ENCODE measurements around the gene SPPL2C. TPM values are rescaled to one million over a fixed set of nuclear protein-coding genes. Genes with fewer than 3 reads are reported as not detected.

SPPL2C gene
- total and polyA plus RNA-seq, 2 of the 13 experiments (the other 11 are each of a cell fraction or from before 2014, with no cell fraction given) = not detected

DNA sequence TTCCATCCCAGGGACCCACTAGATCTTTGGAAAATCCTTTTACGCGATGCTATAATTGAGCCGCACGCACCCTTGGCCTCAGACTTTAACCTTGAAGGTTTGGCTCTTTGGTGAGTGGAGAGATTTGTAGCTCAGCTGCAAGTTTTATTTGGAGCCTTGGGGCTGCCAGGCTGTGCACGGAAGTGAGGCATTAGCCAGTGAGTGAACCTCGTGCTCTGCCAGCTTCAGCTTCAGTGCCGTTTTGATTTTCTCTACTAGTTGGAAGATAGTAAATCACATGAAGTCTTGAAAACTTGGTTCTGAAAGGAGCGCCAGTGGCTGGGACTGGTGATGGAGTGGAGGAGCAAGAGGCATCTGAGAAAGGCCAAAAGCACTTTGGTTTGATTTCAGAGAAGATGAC is 43.3 kb upstream of the SPPL2C start:
- Histone ChIP-seq H2AFZ (ENCODE audit: low read length) (no peak overlapping the region), H3K4me3 (replicated peaks in 1 of 3; ENCODE audit: insufficient read depth in 1 of 3, low read depth in 2 of 3, low read length in 3 of 3) (no peak overlapping the region), H3K79me2 (ENCODE audit: insufficient read depth, low read length) (no peaks in the 10 kb centered on the region), H3K36me3 (replicated peaks in 1 of 2; ENCODE audit: control insufficient read depth in 1 of 2, insufficient read depth in 2 of 2, low read length in 2 of 2) (no peaks in the 10 kb centered on the region), H4K20me1 (ENCODE audit: insufficient read depth, low read length) (no peaks in the 10 kb centered on the region), H3K9me3 (ENCODE audit: low read length) (no peaks in the 10 kb centered on the region), H3K4me2 (ENCODE audit: low read depth, low read length) (no peak overlapping the region), H3K9ac (ENCODE audit: insufficient read depth, low read depth, low read length) (no peak overlapping the region), H3K4me1 (ENCODE audit: insufficient read depth, low read length) (no peaks in the 10 kb centered on the region), H3K27ac (ENCODE audit: extremely low read length, insufficient read depth, low read length) (no peak overlapping the region), H3K27me3 (ENCODE audit: control insufficient read depth in 1 of 2, insufficient read depth in 2 of 2, low read length in 2 of 2) (peaks cover 18 to 74% of the 10 kb centered on the region in 2 experiments; a peak in 4 of 5 replicates)
- ChIA-PET CTCF (ENCODE audit: low intra/inter-chr PET ratio, low total read pairs) (no interaction called here), POLR2A (no interaction called here)
- FAIRE-seq (no peak), DNase-seq (ENCODE audit: low spot score) (no peak), ATAC-seq (no peak)
- no TSS peak for BruUV-seq (replicated peaks)
- intact Hi-C loops (cut with micrococcal nuclease; ENCODE audit: unreplicated experiment) = no loop called here
- WGBS (ENCODE audit: low lambda C conversion rate) = 38% methylated on average over 8 of the region's 8 CpGs
- in situ Hi-C loops (cut with HindIII; ENCODE audit: extremely low pct_ligation_motif_present, low pct_unique_long_range_greater_than_20kb) = loop anchor here (5.0 kb wide), 1 partner anchor 49 kb away; no protein-coding TSS in a partner anchor
- no peak for TF ChIP-seq TAF1 (CRISPR knock-in tag; IDR thresholded peaks at IDR 0.05)
- no peak for TF ChIP-seq ZNF256 (CRISPR knock-in tag; conservative IDR thresholded peaks at IDR 0.05)
- TF ChIP-seq, protein P1, sequence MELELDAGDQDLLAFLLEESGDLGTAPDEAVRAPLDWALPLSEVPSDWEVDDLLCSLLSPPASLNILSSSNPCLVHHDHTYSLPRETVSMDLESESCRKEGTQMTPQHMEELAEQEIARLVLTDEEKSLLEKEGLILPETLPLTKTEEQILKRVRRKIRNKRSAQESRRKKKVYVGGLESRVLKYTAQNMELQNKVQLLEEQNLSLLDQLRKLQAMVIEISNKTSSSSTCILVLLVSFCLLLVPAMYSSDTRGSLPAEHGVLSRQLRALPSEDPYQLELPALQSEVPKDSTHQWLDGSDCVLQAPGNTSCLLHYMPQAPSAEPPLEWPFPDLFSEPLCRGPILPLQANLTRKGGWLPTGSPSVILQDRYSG (CRISPR knock-in tag; IDR thresholded peaks at IDR 0.05) = no peak
- TF ChIP-seq, protein P2, sequence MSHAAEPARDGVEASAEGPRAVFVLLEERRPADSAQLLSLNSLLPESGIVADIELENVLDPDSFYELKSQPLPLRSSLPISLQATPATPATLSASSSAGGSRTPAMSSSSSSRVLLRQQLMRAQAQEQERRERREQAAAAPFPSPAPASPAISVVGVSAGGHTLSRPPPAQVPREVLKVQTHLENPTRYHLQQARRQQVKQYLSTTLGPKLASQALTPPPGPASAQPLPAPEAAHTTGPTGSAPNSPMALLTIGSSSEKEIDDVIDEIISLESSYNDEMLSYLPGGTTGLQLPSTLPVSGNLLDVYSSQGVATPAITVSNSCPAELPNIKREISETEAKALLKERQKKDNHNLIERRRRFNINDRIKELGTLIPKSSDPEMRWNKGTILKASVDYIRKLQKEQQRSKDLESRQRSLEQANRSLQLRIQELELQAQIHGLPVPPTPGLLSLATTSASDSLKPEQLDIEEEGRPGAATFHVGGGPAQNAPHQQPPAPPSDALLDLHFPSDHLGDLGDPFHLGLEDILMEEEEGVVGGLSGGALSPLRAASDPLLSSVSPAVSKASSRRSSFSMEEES (CRISPR knock-in tag; IDR thresholded peaks at IDR 0.05) = no peak
- TF ChIP-seq FOXK2 (IDR thresholded peaks at IDR 0.05) = no peak
- TF ChIP-seq, protein P3, sequence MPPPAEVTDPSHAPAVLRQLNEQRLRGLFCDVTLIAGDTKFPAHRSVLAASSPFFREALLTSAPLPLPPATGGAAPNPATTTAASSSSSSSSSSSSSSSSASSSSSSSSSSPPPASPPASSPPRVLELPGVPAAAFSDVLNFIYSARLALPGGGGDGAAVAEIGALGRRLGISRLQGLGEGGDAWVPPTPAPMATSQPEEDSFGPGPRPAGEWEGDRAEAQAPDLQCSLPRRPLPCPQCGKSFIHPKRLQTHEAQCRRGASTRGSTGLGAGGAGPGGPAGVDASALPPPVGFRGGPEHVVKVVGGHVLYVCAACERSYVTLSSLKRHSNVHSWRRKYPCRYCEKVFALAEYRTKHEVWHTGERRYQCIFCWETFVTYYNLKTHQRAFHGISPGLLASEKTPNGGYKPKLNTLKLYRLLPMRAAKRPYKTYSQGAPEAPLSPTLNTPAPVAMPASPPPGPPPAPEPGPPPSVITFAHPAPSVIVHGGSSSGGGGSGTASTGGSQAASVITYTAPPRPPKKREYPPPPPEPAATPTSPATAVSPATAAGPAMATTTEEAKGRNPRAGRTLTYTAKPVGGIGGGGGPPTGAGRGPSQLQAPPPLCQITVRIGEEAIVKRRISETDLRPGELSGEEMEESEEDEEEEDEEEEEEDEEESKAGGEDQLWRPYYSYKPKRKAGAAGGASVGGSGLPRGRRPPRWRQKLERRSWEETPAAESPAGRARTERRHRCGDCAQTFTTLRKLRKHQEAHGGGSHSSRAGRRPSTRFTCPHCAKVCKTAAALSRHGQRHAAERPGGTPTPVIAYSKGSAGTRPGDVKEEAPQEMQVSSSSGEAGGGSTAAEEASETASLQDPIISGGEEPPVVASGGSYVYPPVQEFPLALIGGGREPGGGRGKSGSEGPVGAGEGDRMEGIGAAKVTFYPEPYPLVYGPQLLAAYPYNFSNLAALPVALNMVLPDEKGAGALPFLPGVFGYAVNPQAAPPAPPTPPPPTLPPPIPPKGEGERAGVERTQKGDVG (CRISPR knock-in tag; IDR thresholded peaks at IDR 0.05; ENCODE audit: borderline replicate concordance) = no peak

Measured in HepG2 (cell line).